ENCODE results near the gene LPP. TPM values are rescaled to one million over a fixed set of nuclear protein-coding genes. Genes with fewer than 3 reads are reported as not detected.

The LPP gene
- total and polyA plus RNA-seq, 2 of the 13 experiments (the other 11 are each of a cell fraction or from before 2014, with no cell fraction given) = 19.2 to 29.9 TPM

DNA sequence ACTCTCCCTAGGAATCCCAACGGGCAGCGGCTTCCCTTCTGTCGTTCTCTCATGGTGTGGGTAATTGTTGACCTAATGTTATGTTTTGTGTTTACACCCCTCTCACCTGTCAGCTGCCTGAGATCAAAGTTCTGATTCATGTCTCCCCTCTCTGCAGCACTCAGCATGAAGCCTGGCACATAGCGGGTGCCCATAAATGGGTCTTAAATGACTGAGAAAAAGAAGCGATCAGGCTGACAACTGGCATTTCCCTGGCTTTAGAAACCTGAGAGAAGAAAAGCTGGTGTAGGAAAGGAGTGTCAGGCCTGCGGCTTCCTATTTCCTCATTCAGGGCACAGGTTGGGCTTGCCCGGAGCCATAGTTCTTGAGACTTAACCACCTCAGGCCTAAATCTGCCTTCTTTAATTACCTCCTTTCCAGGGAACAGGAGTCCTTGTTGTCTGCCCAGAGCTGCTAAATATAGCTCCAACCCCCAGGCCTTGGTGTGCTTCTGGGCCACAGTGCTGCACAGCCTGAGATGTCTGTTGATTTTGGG is 31.8 kb downstream of the LPP start (continued):
- TF ChIP-seq, protein P1, sequence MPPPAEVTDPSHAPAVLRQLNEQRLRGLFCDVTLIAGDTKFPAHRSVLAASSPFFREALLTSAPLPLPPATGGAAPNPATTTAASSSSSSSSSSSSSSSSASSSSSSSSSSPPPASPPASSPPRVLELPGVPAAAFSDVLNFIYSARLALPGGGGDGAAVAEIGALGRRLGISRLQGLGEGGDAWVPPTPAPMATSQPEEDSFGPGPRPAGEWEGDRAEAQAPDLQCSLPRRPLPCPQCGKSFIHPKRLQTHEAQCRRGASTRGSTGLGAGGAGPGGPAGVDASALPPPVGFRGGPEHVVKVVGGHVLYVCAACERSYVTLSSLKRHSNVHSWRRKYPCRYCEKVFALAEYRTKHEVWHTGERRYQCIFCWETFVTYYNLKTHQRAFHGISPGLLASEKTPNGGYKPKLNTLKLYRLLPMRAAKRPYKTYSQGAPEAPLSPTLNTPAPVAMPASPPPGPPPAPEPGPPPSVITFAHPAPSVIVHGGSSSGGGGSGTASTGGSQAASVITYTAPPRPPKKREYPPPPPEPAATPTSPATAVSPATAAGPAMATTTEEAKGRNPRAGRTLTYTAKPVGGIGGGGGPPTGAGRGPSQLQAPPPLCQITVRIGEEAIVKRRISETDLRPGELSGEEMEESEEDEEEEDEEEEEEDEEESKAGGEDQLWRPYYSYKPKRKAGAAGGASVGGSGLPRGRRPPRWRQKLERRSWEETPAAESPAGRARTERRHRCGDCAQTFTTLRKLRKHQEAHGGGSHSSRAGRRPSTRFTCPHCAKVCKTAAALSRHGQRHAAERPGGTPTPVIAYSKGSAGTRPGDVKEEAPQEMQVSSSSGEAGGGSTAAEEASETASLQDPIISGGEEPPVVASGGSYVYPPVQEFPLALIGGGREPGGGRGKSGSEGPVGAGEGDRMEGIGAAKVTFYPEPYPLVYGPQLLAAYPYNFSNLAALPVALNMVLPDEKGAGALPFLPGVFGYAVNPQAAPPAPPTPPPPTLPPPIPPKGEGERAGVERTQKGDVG (CRISPR knock-in tag; IDR thresholded peaks at IDR 0.05; ENCODE audit: borderline replicate concordance) = peak; percentile 65; the same call in 1 of the 2 replicates
- TF ChIP-seq, protein P2, sequence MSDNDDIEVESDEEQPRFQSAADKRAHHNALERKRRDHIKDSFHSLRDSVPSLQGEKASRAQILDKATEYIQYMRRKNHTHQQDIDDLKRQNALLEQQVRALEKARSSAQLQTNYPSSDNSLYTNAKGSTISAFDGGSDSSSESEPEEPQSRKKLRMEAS (IDR thresholded peaks at IDR 0.05) = peak; percentile 47; the same call in 1 of the 2 replicates
- TF ChIP-seq ZNF850 (CRISPR knock-in tag; conservative IDR thresholded peaks at IDR 0.05) = no peak
- TF ChIP-seq, protein P3, sequence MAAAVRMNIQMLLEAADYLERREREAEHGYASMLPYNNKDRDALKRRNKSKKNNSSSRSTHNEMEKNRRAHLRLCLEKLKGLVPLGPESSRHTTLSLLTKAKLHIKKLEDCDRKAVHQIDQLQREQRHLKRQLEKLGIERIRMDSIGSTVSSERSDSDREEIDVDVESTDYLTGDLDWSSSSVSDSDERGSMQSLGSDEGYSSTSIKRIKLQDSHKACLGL (CRISPR knock-in tag; IDR thresholded peaks at IDR 0.05) = no peak
- no peak for TF ChIP-seq ZNF788 (CRISPR knock-in tag; IDR thresholded peaks at IDR 0.05; ENCODE audit: borderline replicate concordance)
- TF ChIP-seq REPIN1 (CRISPR knock-in tag; IDR thresholded peaks at IDR 0.05; ENCODE audit: borderline replicate concordance, low read depth) = no peak
- no peak for TF ChIP-seq ZNF337 (CRISPR knock-in tag; IDR thresholded peaks at IDR 0.05; ENCODE audit: borderline replicate concordance, low read depth)
- TF ChIP-seq TEAD3 (CRISPR knock-in tag; optimal IDR thresholded peaks at IDR 0.05; ENCODE audit: borderline replicate concordance) = peak; percentile 70
- no peak for TF ChIP-seq KLF6 (CRISPR knock-in tag; IDR thresholded peaks at IDR 0.05)
- peak; percentile 91 for TF ChIP-seq SALL1 (CRISPR knock-in tag; IDR thresholded peaks at IDR 0.05)
- TF ChIP-seq ZNF75D (CRISPR knock-in tag; IDR thresholded peaks at IDR 0.05; ENCODE audit: borderline replicate concordance) = no peak
- TF ChIP-seq BRCA1 (CRISPR knock-in tag; IDR thresholded peaks at IDR 0.05) = no peak
- TF ChIP-seq ZFP36L1 (CRISPR knock-in tag; IDR thresholded peaks at IDR 0.05) = no peak
- TF ChIP-seq TOE1 (CRISPR knock-in tag; IDR thresholded peaks at IDR 0.05) = no peak
- TF ChIP-seq ZNF230 (CRISPR knock-in tag; IDR thresholded peaks at IDR 0.05) = no peak
- no peak for TF ChIP-seq NFRKB (IDR thresholded peaks at IDR 0.05)
- TF ChIP-seq, protein P4, sequence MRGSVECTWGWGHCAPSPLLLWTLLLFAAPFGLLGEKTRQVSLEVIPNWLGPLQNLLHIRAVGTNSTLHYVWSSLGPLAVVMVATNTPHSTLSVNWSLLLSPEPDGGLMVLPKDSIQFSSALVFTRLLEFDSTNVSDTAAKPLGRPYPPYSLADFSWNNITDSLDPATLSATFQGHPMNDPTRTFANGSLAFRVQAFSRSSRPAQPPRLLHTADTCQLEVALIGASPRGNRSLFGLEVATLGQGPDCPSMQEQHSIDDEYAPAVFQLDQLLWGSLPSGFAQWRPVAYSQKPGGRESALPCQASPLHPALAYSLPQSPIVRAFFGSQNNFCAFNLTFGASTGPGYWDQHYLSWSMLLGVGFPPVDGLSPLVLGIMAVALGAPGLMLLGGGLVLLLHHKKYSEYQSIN (CRISPR knock-in tag; IDR thresholded peaks at IDR 0.05; ENCODE audit: borderline replicate concordance) = no peak
- no peak for TF ChIP-seq ZNF329 (CRISPR knock-in tag; IDR thresholded peaks at IDR 0.05; ENCODE audit: low read depth)
- TF ChIP-seq, protein P5, sequence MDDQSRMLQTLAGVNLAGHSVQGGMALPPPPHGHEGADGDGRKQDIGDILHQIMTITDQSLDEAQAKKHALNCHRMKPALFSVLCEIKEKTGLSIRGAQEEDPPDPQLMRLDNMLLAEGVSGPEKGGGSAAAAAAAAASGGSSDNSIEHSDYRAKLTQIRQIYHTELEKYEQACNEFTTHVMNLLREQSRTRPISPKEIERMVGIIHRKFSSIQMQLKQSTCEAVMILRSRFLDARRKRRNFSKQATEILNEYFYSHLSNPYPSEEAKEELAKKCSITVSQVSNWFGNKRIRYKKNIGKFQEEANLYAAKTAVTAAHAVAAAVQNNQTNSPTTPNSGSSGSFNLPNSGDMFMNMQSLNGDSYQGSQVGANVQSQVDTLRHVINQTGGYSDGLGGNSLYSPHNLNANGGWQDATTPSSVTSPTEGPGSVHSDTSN (CRISPR knock-in tag; IDR thresholded peaks at IDR 0.05; ENCODE audit: borderline replicate concordance) = no peak
- peak; percentile 58; the same call in 1 of the 2 replicates for TF ChIP-seq ZNF629 (CRISPR knock-in tag; conservative IDR thresholded peaks at IDR 0.05)
- no peak for TF ChIP-seq MTA1 (CRISPR knock-in tag; IDR thresholded peaks at IDR 0.05; ENCODE audit: borderline replicate concordance)
- TF ChIP-seq CBX2 (IDR thresholded peaks at IDR 0.05; ENCODE audit: low read depth, low read length) = no peak
- TF ChIP-seq CBX2 (CRISPR knock-in tag; IDR thresholded peaks at IDR 0.05; ENCODE audit: low read depth) = no peak
- TF ChIP-seq ZFP1 (CRISPR knock-in tag; IDR thresholded peaks at IDR 0.05) = no peak
- TF ChIP-seq ZNF841 (CRISPR knock-in tag; IDR thresholded peaks at IDR 0.05; ENCODE audit: borderline replicate concordance) = no peak
- 0 out of 2 replicates have a peak, but pooled peaks have one; percentile 50 for TF ChIP-seq NR2F2 (IDR thresholded peaks at IDR 0.05; ENCODE audit: borderline replicate concordance, low read depth)
